ENCODE measurements around the gene HOXD9.

The HOXD9 gene

DNA sequence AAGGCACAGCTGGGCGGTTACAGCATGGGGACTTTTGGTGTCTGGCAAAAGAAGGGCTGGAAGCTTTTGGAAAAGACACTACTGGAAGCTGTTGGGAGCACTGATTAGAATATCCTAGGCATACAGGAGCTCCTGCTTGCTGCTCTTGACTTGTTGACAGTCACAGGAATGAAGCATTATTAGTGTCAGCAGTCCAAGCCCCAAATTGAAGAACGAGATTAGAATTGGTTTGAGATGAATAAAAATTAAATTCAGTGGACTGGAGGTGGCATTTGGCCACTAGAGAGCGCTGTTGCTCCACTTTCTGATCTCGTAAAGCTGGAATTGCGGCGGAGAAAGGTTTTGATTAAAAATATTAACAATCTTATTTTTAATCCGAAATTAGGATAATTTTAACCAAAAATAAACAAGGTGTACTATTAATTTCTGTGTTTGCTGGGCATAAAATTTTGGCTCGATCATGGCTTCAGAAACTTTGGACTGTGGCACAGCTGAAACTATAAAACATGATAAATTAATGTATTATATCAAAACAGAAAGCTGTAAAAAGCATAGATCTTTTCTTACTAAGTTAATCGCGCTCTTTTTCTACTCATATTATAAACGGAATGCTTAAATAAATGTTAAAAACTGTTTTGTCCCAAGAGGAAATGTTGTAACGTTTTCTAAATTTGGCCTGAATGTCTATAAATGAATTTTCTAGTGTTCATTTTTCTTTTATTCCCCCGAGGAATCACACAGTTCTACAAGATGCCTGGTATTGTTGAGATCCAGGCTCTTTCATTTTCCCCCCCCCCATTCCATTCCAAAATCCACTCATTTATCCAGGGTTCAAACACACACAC, 4.6 kb downstream of the HOXD9 start:
- DNase-seq: peak; percentile 62

DNA sequence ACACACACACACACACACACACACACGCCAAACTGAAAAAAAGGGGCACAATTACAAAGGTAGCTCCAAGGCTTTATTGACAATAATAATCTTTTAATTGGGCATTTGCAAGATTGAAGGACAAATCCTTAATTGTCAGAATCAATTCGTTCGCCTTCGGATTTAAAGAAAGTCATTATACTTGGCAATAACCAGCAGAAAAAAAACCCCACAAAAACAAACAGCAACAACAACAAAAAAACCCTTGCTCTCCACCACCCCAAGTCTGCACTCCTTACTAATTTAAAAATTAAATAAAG, 5.2 kb downstream of the HOXD9 start:
- DNase-seq: no peak

DNA sequence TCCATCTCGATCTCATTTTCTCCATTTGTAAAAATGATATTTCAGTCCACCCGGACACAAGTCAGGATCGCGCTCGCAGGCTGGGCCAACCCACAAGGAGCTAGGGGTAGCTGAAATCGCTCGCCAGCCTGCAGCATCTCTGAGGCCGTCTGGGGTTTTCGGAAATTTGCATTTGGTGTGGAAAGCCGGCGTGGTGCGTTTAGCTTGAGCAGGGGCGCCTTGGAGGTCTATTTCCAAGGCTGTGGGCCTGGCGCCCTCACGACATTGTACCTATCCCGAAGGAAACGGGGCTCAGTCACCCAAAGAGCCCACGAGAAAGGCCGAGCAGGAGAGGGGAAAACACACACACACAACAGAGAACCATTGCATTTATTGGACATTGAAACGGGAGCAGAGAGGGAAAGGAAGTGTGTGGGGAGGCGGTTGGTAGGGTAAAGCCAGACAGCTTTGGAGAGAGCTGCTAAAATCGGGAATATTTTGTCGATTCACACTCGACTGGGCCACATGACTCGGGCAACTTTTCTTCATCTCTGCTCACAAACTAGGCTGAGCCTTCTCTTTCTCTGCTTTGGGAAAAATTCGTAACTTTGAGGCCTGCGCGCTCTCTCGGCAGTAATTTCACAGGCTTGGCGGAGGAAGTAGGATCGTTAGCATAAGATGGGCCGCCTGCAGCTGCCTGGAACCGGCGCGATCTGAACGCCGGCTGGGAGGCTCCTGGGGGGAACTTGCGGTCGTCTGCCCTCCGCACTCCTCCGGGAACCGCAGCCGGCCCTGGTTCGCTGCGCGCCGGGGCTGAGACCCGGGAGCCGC, 5.9 kb downstream of the HOXD9 start:
- DNase-seq: no peak

GRCh38 chr2:176128982-176129796, 6.7 kb downstream of the HOXD9 start, which contains the start of gene HOXD8:
HOXD8 (plus strand) TSS chr2:176129705; CDS start chr2:176130367, 662 bp downstream.
- DNase-seq: peak; percentile 84

GRCh38 chr2:176129813-176130146, 7.3 kb downstream of the HOXD9 start:
- no peak for DNase-seq

DNA sequence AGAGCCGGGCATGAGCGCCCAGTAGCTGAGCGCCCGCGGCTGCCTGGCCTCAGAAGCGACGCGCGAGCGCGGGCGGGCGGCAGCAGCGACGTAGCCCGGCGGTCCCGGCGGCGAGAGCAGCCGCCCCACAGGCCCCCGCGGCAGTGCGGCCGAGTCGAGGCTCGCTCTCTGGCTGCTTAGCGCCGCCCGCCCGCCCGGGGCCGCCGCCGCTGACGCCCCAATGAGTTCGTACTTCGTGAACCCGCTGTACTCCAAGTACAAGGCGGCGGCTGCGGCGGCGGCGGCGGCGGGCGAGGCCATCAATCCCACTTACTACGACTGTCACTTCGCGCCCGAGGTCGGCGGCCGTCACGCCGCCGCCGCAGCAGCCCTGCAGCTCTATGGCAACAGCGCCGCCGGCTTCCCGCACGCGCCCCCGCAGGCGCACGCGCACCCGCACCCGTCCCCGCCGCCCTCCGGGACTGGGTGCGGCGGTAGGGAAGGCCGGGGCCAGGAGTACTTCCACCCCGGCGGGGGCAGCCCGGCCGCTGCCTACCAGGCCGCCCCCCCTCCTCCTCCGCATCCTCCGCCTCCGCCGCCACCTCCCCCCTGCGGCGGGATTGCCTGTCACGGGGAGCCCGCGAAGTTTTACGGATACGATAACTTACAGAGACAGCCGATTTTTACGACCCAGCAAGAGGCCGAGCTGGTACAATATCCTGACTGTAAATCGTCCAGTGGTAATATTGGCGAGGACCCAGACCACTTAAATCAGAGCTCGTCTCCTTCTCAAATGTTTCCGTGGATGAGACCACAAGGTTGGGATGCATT, 7.8 kb downstream of the HOXD9 start:
- DNase-seq: no peak

DNA sequence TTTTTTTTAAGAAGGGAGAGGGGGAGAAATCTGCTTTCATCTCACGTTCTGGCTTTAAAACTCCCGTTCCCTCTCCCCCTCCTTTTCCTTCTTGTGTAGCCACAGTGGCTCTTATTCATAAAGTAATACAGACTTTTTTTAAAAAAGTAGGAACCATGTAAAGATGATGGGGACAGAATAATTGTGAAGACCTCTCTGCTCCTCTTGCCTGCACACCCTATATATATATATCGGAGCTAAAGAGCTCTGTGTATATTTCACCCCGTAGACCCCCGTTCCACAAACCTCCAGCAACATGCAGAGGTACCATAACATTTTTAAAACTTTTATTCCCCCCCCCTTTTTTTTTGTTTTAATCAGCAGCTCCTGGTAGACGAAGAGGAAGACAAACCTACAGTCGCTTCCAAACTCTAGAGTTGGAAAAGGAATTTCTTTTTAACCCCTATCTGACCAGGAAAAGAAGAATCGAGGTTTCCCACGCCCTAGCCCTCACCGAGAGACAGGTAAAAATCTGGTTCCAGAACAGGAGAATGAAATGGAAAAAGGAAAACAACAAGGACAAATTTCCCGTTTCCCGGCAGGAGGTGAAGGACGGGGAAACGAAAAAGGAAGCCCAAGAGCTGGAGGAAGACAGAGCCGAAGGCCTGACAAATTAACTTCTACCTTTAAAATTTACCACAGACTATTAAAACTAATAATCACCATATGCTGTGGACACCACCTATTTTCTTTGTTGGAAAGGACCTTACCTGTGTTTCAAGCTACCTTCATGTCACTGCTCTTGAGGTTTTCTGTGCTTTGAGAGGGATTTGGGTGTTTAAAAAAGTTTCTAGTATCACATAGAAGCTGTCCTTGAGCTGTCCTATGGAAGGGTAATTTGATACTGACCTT, 8.7 kb downstream of the HOXD9 start:
- DNase-seq: no peak

DNA sequence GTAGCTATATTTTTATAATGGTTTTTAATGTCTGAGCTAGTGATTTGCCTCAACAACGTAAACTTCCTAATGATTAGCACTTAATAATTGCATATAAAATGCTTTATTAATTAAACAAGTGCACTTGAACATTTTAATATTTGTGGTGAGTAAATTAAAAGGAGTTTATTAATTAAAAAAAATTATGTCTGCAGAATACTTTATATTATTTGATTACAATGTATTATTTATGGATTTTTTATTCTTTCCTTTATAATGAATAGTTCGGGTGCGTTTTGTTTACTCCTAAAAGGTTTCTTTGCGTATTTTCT, 9.3 kb downstream of the HOXD9 start:
- DNase-seq: no peak

DNA sequence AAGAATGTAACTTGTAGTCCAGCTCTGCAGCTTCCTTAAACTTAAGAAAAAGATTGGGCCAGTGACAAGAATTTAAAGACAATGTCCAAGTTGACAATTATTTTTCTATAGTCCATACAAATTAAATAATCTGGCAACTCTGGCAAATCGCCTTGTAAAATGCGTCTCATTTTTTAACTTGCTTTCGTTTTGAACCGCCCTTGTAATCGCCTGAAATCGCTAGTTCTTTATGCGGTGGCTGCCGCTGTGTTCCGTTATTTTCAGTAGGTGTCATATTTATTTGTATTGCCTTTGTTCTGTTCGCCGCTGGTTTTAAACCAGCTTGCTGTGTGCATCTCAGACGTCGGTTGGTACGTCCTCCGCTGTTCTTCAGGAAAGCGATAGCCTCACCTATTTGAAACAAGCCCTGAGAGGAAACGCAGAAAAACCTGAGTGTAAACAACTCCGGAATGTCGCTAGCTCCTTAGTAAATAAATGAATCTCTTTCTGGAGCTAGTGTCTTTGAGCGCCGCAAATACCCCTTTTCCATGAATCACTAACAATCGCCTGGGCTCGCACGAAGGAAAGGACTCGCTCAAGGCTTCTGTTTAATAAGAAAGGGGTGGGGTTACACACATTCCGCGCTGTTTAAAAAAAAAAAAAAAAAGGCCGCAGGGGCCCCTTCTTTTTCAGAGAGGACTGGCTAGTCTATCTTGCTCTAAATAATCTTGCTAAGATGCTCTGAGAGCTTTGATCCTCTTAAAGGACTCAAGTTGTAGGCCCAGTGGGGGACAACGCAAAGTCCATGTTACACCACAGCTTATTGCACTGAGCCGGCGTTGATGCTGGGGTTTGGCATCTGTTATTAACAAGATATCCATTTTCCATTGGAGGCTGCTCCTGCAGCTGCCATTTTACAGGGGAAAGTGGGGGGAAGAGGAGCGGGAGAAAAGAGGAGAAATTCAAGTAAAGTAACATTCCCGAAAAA, 10.0 kb downstream of the HOXD9 start:
- DNase-seq: no peak

- no peak for DNase-seq
Measured at GRCh38 chr2:176133389-176133788, 10.9 kb downstream of the HOXD9 start.

DNA sequence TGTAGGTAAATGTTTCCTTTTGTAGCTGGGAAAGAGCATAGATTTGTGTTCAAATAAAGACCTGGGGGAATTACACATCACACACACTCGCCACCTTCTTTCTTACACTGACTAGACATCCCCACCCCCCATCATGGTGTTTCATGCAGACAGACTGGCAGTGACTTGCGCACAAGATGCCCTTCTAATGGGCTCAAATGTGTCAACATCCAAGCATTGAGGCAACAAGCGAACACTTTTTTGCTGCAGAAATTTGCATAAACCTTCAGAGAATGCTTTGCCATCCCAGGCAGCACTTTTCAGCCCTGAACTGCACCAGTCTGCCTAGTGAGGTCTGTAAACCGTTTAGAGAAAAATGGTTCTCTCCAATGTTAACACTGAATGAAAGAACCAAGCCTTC, 11.5 kb downstream of the HOXD9 start:
- no peak for DNase-seq

GRCh38 chr2:176135035-176135440, 12.5 kb downstream of the HOXD9 start:
- DNase-seq: no peak

GRCh38 chr2:176136374-176137251, 14.1 kb downstream of the HOXD9 start:
- no peak for DNase-seq

DNA sequence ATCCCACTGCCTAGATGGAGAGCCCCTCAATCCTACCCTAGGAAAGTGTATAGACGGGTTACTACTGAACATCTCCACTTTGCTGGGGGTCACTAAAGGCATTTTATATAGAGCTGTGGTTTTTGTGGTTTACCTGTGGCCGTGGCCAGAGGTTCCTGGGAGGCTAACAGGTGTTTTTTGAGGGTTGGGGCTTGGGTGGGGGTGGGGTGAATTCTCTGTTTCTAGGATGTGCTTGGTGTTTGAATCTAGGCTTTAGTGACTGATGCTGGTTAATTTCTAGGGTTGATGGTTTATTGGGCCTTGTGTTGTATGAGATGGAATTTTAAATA, 14.7 kb downstream of the HOXD9 start:
- no peak for DNase-seq

DNA sequence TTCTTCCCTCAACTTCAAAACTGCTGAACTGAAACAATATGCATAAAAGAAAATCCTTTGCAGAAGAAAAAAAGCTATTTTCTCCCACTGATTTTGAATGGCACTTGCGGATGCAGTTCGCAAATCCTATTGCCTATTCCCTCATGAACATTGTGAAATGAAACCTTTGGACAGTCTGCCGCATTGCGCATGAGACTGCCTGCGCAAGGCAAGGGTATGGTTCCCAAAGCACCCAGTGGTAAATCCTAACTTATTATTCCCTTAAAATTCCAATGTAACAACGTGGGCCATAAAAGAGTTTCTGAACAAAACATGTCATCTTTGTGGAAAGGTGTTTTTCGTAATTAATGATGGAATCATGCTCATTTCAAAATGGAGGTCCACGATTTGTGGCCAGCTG, 15.4 kb downstream of the HOXD9 start:
- no peak for DNase-seq

DNA sequence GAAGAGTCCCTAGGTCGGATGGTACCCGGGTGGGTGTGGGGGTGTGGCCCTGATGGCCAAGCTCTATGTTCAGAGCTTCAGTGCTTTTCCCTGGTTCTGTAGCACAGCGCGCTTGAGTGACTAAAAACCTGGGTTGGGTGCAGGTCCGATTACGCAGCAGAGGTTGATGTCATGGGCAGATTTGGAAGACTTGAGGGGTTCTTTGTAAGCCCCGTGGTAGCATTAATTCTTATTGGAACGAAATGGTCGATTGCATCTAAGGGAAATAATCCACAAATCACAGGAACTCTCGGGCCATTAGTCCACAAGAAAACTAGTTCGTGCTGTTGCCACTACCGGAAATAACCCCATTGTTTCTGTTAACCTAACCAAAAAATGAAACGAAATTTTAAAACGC, 16.0 kb downstream of the HOXD9 start:
- DNase-seq: no peak

GRCh38 chr2:176138923-176139660, 16.6 kb downstream of the HOXD9 start:
- DNase-seq: no peak

DNA sequence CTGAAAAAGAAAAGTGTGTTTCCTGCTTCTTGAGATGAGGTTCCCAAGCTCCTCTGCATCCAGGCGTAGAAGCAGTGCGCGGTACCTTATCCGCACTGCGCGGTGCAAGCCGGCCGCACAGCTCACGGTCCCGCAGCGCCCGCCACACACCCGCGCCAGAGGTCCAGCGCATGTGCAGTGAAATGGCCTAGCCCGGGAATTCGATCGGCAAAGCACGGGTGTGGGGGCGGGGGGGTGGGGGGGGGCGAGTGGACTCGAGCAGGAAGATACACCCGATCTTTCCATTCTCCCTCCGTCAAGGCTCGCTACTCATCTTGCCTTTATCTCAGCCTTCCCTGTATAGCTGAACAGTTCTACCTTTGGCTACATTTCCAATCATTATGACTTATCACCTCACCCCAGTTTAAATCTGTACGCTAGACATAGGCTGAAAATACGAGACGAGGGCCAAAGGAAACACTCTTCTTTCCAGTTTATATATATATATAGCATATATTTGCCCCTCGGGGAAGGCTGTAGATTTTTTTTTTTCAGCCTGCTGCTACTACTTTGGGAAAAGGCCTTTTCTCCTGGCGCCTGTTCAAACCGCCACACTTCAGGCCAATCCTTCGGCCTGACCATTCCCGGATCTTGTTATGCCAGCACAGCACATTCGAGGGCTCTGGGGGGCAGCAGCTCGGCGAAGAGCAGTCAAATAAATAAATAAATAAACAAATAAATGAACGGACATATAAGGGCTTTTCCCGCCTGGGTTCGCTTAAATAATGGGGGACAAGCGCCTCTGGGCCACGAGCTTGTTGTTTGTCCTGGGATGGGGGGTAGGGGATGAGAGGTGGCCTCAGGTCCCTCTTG, 17.4 kb downstream of the HOXD9 start:
- no peak for DNase-seq
